ENCODE results near the gene SURF6. TPM values are rescaled to one million over a fixed set of nuclear protein-coding genes. Genes with fewer than 3 reads are reported as not detected.
"Not testable (repeated sequence)": the region's sequence is repeated elsewhere in the genome, so short reads cannot be mapped to it uniquely, and the experiment has no call there.

Gene SURF6
- total RNA-seq, 1 donor from 2014 or later, result 13.4 TPM

DNA sequence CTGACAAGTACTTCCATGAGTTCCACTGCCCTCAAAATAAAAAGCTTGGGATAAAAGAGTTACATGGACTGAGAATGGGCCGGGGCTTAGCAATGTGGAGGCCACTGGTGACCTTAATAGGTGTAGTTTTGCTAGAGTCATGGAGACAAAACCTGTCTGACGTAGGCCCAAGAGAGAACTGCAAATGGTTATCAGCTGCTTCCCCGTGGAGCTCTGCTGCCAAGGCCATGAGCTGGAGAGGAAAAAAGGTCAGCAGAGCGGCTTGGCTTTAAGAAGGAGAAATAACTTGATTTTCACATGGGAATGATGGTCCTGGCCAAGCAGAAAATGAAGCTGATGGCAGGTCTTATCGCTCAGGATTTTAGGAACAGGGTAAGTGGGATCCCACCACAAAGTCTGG is 3.7 kb upstream of the SURF6 start:
- intact Hi-C loops (cut with DNase I), result loop anchor here (5.0 kb wide), 1 partner anchor 38 kb away; the partner anchor contains the start of genes STKLD1 and SURF4
- ATAC-seq (no peak), DNase-seq (ENCODE audit: missing footprints) (no peak)

DNA sequence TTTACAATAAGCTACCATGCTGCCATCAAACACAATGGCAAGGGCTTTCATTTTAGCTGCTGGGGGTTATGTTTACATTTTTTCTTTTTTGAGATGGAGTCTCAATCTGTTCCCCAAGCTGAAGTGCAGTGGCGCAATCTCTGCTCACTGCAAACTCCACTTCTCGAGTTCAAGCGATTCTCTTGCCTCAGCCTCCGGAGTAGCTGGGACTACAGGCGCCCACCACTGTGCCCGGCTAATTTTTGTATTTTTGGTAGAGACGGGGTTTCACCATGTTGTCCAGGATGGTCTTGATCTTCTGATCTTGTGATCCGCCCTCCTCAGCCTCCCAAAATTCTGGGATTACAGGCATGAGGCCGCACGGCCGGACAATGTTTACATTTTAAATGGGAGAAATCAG is 1.1 kb downstream of the SURF6 start:
- intact Hi-C loops (cut with DNase I), result loop anchor here (5.0 kb wide), 1 partner anchor 42 kb away; the partner anchor contains the start of genes STKLD1 and SURF4
- not testable (repeated sequence) for DNase-seq (ENCODE audit: missing footprints); ATAC-seq

DNA sequence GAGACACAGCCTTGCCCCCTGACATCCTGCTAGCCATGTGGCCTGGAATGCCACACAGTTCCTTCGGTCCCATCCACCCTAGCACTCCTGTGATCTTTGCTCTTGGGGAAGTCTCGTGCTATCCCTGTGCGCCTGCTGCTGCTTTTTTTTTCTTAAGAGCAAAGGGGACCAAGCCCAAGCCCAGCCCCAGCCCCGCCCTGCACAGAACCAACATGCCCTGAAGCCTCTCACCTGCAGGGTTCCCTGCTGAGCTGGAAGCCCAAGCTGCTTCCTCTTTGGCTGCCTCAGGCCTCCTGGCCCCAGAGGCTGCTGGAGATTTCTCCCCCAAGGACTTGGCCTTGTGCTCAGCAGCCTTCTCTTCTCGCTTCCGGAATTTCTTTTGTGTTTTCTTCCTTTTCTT is 1.8 kb downstream of the SURF6 start:
- ATAC-seq (no peak), DNase-seq (ENCODE audit: missing footprints) (no peak)
- intact Hi-C loops (cut with DNase I), result no loop called here

DNA sequence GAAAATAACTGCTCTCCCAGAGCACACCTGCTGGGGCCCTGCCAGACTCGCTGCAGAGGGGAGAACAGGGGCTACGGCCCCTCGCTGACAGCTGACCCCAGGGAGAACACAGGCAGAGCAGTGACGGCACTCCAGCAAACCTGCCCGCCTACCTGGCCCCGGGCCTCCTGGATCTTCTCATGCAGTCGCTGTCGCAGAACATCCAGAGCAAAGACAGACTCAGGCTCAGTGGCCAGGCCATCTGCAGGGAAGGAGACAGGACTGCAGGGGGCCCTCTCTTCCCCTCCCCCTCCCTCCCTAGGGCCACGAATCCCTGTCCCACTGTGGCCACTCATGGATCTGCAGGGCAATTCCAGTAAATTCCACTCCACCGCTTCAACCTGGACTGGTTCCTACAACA is 2.4 kb downstream of the SURF6 start:
- intact Hi-C loops (cut with DNase I), result no loop called here
- DNase-seq (ENCODE audit: missing footprints) (no peak), ATAC-seq (no peak)

DNA sequence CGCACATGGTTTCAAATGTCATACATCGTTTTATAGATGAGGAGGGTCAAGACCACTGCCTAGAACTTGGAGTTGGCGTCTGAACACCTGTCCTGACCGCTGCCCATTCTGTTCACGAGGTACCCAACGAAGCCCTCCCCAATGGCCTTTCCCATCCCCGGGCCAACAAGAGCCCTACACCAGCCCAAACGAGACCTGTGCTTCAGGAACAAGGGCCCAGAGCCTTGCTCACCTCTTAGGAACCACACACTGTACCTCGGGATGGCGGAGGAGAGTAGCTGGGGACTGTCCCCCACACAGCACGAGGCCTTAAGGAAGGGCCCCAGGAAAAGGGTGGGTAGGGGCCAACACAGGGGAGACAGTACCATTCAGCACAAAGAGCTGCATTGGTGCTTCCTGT is 3.0 kb downstream of the SURF6 start:
- intact Hi-C loops (cut with DNase I), result no loop called here
- no peak for DNase-seq (ENCODE audit: missing footprints)
- no peak for ATAC-seq

DNA sequence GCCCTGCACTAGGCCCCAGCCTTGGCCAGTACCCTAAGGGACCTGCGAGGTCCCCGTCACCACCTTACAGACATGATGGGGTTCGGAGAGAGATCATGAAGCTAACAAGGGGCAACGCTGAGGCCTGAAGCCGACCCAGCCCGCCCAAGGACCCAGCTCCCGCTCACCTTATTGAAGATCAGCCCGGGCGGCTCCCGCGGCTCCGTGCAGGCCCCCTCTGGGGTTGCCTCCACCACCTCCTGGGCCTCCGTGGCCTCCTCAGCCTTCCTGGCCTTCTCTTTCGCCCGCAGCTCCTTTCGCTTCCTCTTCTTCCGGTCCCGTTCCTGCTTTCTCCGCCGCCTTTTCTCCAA is 3.6 kb downstream of the SURF6 start:
- ATAC-seq (no peak), DNase-seq (ENCODE audit: missing footprints) (no peak)
- intact Hi-C loops (cut with DNase I), result no loop called here

DNA sequence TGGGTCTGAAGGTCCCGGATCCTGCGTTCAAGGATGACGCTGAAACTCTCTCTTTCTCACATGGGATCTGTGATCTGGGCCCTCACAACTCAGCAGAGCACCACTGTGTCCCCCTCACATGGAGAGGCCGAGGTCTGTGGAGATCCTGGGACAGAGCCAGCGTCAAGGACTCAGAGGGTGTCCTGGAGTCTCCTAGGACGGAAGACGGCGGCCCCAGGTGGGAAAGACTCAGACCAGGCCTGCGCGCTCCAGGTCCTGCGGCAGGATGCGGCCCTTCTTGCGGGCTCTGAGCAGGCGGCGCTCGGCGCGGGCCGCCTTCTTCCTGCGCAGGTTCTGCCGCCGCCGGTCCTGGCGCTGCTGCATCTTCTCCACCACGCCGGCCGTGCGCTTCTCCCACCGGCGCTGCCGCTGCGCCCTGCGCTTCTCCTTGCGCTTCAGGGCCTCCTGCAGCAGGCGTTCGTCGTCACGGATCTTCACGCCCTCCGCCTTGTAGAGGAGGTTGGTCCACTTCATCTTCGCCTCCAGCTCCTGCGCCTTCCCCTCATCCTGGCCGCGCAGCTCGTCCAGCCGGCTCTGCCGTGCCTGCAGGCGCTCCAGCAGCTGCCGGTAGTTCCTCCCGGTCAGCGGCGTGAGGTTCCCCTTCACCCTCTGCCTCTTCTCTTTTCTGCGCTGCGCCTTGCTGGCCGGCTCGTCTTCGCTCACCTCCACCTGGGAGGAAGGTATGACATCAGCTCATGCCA is 4.2 kb downstream of the SURF6 start:
- intact Hi-C loops (cut with DNase I), result no loop called here
- no peak for ATAC-seq
- no peak for DNase-seq (ENCODE audit: missing footprints)

DNA sequence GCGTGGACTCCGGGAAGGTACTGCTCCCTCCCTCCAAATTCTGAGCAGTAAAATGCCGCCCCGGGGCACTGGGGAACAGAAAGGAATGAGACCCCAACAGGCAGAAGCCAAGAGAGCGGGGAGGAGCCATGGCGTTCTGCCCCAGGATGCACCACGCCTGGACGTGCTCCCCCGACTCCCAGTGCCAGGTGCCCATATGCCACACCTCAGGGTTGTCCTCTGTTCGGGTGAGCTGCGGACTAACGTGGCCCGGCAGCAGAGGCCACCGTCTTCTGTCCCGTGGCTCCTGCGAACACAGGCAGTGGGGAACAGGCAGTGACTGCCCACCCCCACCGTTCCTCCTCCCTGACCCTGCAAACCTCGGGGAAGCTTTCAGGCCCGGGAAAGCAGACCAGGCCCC is 4.8 kb downstream of the SURF6 start:
- ATAC-seq (no peak), DNase-seq (ENCODE audit: missing footprints) (no peak)
- intact Hi-C loops (cut with DNase I), result no loop called here

DNA sequence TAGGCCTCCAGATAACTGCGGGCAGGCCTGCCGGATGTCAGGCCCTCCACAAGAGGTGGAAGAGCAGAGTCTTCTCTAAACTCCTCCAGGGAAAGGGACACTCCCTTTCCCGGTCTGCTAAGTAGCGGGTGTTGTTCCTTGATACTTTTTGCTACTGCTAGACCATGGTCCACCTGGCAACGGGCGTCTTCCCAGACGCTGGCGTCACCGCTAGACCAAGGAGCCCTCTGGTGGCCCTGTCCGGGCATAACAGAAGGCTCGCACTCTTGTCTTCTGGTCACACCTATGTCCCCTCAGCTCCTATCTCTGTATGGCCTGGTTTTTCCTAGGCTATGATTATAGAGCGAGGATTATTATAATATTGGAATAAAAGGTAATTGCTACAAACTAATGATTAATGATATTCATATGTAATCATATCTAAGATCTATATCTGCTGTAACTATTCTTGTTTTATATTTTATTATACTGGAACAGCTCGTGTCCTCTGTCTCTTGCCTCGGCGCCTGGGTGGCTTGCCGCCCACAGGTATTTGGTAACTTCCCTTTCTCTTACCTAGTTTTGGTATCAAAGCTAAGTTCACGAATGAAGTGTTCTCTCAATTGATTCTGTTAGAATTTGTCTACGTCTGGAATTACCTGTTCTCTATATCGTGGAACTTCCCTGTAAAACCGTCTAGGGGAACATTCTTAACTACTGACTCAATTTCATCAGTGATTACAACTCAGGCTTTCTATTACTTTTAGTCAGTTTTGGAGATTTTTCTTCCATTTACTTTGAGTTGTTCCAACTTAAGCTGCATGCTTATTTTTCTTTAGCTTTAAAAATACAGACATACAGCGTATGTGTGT is 6.5 kb downstream of the SURF6 start:
- intact Hi-C loops (cut with DNase I), result loop anchor here (5.0 kb wide), 1 partner anchor 142 kb away; no protein-coding TSS in a partner anchor
- not testable (repeated sequence) for ATAC-seq; DNase-seq (ENCODE audit: missing footprints)

DNA sequence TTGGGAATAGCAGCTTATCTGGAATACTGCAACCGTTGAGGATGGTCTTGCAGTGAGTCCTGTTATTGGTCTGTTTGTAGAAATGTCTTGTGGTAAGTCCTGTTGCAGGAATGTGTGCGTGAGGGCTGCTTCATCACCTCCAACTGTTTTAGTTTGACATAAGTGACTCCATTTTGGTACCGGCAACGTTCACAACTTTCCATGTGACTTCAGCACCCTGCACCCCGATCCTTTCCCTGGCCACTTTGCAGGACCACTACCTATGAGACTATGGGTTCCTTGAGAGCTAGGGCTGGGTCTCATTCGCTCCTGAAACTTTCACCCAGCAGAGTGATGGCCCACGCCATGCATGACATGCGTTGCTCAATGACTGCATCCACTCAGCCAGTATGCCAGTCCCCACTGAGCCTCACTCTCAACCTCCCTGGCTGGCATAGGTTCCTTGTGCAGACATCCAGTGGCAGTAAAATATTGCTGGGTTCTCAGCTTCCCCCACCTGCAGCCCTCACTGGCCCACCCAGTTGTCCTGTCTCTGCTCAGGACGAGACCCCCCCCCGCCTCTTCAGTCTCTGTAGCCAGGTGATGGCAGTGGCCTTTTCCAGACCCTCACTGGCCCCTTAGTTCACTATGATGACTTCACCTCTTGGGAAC is 8.0 kb downstream of the SURF6 start:
- intact Hi-C loops (cut with DNase I), result loop anchor here (5.0 kb wide), 1 partner anchor 141 kb away; no protein-coding TSS in a partner anchor
- ATAC-seq, result no peak
- no peak for DNase-seq (ENCODE audit: missing footprints)

DNA sequence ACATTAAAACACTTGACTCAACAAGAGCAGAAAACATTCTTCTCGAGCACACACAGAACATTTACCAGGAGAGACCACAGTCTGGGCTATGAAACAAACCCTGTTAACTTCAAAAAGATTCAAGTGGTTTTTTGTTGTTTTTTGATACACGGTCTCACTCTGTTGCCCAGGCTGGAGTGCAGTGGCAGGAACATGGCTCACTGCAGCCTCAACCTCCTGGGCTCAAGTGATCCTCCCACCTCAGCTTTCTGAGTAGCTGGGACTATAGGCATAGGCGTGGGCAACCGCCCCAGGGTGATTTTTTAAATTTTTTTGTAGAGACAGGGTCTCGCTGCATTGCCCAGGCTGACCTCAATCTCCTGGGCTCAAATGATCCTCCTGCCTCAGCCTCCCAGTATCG is 9.0 kb downstream of the SURF6 start:
- not testable (repeated sequence) for DNase-seq (ENCODE audit: missing footprints); ATAC-seq
- intact Hi-C loops (cut with DNase I), result loop anchor here (5.0 kb wide), 1 partner anchor 140 kb away; no protein-coding TSS in a partner anchor

DNA sequence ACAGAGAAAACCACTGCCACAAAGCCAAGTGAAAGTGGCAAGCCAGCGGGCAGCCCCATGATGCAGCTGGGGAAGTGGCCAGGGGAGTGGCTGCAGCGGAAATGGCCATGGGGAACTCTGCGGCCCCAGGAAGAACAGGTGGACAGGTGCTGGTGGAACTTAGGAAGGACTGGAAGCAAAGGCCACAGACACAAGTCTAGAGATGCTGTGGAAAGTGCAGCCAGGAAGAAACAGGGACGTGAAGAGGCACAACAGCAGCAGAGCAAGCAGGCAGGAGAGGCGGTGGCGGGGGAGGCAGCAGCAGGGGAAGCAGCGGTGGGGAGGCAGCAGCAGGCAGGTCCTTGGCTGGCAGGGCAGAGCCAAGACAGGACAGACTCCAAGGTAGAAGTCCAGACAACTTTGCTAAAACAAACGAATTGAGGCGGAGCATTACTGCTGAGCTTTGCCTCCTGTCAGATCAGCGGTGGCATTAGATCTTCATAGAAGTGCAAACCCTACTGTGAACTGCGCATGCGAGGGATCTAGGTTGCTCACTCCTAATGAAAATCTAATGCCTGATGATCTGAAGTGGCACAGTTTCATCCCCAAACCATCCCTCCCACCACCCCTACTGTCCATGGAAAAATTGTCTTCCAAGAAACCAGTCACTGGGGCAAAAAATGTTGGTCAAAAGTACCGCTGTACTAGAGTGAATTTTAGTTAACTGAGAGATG is 11.8 kb downstream of the SURF6 start:
- no peak for DNase-seq (ENCODE audit: missing footprints)
- intact Hi-C loops (cut with DNase I), result no loop called here
- ATAC-seq, result no peak

DNA sequence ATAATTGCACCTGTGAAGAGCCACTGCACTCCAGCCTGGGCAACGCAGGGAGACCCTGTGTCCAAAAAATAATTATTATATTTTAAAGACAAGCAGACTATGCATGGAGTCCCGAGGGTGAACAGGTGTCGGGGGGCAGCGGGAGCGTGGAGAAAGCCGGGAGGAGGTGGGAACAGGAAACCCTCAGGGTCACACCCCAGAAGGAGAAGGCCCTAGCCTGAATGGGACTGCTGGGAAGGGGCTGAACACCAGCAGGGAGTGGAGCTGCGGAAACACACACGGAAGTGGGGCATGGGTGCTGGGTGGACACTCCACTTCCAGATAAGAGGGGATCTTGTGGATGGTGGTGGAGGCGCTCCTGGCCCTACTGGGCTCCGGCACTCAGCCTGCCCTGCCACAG is 12.8 kb downstream of the SURF6 start:
- ATAC-seq, result no peak
- intact Hi-C loops (cut with DNase I), result no loop called here
- DNase-seq (ENCODE audit: missing footprints), result no peak

DNA sequence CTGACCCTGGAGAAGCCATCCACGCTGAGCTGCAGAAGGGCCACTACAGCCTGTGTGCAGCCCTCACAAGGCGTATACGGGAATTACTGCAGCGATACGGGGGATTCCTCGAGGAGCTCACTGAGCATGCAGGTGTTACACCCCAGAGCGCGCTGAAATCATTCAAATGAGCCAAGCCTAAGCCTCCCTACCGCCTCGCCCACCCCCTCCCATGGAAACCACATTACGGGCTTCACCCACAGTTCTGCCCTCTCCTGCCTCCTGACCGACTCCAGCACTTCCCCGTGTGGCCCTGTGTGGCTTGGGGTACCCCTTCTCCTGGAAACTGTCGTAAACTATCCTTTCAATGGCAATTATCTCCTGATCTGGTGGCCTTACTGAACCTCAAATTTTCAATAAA is 13.3 kb downstream of the SURF6 start:
- ATAC-seq (no peak), DNase-seq (ENCODE audit: missing footprints) (no peak)
- intact Hi-C loops (cut with DNase I), result no loop called here

DNA sequence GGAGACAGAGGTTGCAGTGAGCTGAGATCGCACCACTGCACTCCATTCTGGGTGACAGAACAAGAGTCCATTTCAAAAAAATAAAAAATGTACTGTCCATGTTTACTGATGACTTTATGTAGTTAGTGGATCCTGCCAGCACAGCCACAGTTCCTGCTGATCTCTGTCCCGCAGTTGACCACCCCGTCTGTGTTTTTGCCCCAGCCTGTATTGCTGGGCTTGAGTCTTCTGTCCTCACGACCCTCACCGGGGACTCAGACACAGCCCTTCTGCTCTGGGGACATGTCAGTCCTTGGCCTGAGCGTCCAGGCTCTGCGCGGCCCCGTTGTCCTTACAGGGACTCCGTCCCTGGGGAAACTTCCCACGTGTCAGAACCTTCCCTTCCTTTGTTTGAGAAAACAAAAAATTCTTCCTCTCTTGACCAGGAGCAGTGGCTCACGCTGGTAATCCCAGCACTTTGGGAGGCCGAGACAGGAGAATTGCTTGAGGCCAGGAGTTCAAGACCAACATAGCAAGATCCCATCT is 14.5 kb downstream of the SURF6 start:
- intact Hi-C loops (cut with DNase I), result no loop called here
- ATAC-seq (no peak), DNase-seq (ENCODE audit: missing footprints) (no peak)

DNA sequence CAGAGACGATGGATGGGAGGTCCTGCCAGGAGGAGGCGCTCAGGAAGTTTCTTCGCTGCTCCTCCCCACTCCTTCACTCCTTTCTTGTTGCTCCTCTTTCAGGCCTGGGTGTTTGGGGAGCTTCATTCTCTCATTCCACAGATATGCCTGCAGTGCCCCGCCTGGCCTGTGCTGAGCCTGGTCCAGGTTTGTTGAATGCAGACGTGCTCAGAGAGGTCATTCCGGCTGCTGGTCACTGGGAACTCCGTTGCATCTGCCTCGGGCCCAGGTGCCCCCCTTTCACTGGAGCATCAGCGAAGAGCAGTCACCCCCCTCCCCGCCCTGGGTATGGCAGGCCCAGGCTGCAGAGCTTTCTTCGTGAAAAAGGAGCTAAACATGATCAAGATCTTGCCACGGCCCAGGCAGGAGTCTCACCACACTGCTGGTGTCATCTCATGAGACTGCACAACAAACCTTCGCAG is 15.5 kb downstream of the SURF6 start:
- DNase-seq (ENCODE audit: missing footprints), result no peak
- ATAC-seq, result no peak
- intact Hi-C loops (cut with DNase I), result no loop called here

DNA sequence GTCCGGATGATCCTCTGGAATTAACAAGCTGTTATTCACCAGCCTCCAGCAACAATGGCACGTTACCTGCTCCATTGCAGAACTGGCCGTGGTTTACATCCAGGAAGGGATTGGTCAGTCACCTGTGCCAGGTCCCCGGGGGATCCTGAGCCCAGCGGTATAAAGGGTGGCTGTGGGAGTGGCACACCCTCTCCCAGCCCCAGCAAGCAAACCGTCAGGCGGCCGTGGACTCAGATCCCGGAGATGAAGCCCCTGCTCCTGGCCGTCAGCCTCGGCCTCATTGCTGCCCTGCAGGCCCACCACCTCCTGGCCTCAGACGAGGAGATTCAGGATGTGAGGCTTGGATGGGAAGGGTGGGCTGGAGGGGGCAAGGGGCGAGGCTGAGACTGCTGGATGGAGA is 18.4 kb downstream of the SURF6 start:
- DNase-seq (ENCODE audit: missing footprints); intact Hi-C loops (cut with DNase I): not testable (repeated sequence)

DNA sequence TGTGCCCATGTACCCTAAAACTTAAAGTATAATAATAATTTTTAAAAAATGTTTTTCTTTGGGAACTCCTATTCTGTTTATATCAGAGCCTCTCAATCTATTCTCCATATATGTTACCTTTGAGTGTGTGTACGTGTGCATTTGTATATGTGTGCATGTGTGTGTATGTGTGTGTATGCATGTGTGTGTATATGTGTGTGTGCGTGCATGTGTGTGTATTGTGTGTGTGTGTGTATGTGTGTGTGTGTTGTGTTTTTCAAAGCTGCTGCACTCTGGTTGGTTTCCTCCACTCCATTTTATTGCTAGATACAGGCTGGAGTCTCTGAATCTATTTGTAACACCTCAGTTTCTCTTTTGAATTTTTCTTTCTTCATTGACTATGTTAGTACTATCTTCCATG is 20.0 kb downstream of the SURF6 start:
- DNase-seq (ENCODE audit: missing footprints) (no peak), ATAC-seq (no peak)
- intact Hi-C loops (cut with DNase I), result no loop called here

More for the DNA sequence above, 18.4 kb downstream of the SURF6 start:
- not testable (repeated sequence) for ATAC-seq
